Upper lobe of right lung (tissue), 1 donor: ENCODE measurements around the gene NOTUM. TPM values are rescaled to one million over a fixed set of nuclear protein-coding genes. Genes with fewer than 3 reads are reported as not detected.
A peak's percentile ranks its signal among the peaks of the same experiment; 100 is the strongest.

Experiments used
- ATAC-seq: fragments of 200-7000 bp; cut with Tn5 transposase; one replicate; pipeline ENCODE4 v1.9.1; 2020; ENCODE audit warnings: mild to moderate bottlenecking, moderate library complexity
- DNase-seq: peaks from one replicate; pipeline ENCODE4 v3.0.0-alpha.2; 2020
- H3K27ac ChIP-seq: fragments of 200-600 bp; one replicate; pipeline ENCODE4 v1.8.0; 2022
- H3K27me3 ChIP-seq: fragments of 200-600 bp; one replicate; pipeline ENCODE4 v1.8.0; 2022; ENCODE audit warnings: mild to moderate bottlenecking
- H3K36me3 ChIP-seq: fragments of 200-600 bp; one replicate; pipeline ENCODE4 v1.8.0; 2022
- H3K4me1 ChIP-seq: fragments of 200-600 bp; one replicate; pipeline ENCODE4 v1.8.0; 2022
- H3K4me3 ChIP-seq: fragments of 200-600 bp; one replicate; pipeline ENCODE4 v1.8.0; 2022; ENCODE audit warnings: mild to moderate bottlenecking
- H3K9me3 ChIP-seq: fragments of 200-600 bp; one replicate; pipeline ENCODE4 v1.8.0; 2022
- intact Hi-C: fragments of 100-400 bp; cut with DNase I; formaldehyde crosslinking; loops from one replicate; pipeline ENCODE4 v1.11.0; 2022
- total RNA-seq: library from RNA; stranded (reverse); fragmentation: NEBNext Ultra II Directional; extraction: Animal tissue kit (Norgen Biotek cat#: 25700); gene quantifications from one replicate; pipeline ENCODE4 v1.2.1, GENCODE V29; 2021
- TF ChIP-seq, protein P1 (sequence below): fragments of 200-600 bp; IDR thresholded peaks from one replicate; pipeline ENCODE4 v1.8.0; 2022; ENCODE audit warnings: antibody characterized with exemption
- donor health status: DM: no; HTN: yes; CAD: no; lungs with severe emphysema.

The NOTUM gene
- total RNA-seq, 1 donor from 2014 or later = 6.1 TPM

DNA sequence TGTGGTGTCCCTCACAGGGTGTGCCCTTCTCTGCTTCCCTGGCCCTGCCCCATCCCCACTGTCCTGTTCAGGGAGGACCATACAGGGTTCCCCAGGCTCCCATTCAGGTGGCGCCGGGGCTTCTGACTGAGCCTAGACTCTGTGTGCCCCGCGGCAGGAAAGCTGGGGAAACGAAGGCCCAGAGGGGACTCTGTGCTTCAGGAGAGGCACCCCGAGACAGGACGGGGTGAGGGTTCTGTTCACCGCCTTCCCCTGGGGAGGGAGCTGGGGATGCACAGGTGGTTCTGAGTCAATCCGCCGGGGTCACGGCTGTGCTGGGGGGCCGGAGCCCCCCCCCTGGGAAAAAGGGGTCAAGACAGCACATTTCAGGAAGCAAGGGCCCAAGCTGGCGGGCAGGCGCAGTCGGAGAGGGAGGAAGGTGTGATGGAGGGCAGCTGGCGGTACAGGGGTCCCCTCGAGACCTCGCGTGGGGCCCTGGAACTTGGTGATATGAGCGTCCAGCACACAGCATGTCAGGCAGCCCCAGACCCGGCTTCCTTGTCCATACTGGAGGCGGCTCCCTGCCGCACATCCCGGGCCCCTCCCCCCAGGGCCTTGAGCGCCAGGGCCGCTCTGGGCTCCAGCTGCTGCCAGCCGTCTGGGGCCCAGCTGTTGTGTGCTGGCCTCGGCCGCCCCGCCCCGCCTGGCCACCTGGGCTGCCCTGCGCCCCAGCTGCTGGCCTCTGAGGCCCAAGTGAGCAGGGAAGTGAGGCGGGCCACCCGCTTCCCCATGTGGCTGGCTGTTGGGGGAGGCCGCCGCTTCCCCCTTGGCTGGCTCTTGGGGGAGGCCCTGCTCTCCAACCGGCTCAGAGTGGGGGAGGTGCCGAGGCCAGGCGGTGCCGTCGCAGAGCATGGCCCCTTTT lies 5.6 kb upstream of the NOTUM start:
- Histone ChIP-seq H3K27me3 (peaks cover 12% of the 10 kb centered on the region), H3K27ac (peak overlapping the region; percentile 37), H3K4me3 (no peak overlapping the region), H3K36me3 (no peaks in the 10 kb centered on the region), H3K4me1 (peaks cover 23% of the 10 kb centered on the region), H3K9me3 (no peaks in the 10 kb centered on the region)
- ATAC-seq (peak; percentile 52), DNase-seq (no peak)
- intact Hi-C loops = loop anchor here (10.0 kb wide), 1 partner anchor 188 kb away; no protein-coding TSS in a partner anchor
- TF ChIP-seq, protein P1, sequence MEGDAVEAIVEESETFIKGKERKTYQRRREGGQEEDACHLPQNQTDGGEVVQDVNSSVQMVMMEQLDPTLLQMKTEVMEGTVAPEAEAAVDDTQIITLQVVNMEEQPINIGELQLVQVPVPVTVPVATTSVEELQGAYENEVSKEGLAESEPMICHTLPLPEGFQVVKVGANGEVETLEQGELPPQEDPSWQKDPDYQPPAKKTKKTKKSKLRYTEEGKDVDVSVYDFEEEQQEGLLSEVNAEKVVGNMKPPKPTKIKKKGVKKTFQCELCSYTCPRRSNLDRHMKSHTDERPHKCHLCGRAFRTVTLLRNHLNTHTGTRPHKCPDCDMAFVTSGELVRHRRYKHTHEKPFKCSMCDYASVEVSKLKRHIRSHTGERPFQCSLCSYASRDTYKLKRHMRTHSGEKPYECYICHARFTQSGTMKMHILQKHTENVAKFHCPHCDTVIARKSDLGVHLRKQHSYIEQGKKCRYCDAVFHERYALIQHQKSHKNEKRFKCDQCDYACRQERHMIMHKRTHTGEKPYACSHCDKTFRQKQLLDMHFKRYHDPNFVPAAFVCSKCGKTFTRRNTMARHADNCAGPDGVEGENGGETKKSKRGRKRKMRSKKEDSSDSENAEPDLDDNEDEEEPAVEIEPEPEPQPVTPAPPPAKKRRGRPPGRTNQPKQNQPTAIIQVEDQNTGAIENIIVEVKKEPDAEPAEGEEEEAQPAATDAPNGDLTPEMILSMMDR = no peak

DNA sequence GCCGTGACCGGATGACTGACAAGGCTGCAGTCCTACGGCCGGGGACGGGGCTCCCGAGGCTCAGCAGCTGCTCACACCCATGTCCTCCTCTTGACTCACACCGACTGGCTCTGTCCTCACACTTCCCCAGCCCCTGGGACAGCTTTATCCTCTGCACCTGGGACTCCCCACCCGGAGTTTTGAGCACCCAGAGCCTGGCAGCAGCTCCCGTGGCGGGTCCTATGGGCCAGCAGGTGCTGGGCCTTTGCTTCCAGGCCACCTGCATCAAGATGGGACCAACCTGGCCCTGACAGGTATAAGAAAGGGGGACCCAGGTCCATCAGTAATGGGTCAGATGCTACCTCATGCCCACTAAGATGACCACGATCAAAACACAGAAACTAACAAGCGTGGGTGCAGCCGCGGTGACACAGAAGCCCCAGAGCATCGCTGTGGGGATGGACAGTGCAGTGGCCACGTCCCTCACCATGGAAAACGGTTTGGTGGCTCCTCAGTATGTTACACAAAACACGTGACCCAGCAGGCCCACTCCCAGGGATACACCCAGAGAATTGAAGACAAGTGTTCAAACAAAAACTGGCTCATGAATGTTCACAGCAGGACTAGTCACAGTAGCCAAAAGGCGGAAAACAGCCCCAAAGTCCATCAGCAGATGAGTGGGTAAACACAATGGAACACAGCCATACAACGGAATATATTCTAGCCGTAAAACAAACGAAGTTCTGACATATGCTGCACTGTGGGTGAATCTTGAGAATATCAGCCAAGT lies 3.3 kb upstream of the NOTUM start:
- DNase-seq (no peak), ATAC-seq (no peak)
- Histone ChIP-seq H3K4me1 (peaks cover 30% of the 10 kb centered on the region), H3K27ac (no peak overlapping the region), H3K36me3 (no peaks in the 10 kb centered on the region), H3K4me3 (no peak overlapping the region), H3K9me3 (no peaks in the 10 kb centered on the region), H3K27me3 (peaks cover 25% of the 10 kb centered on the region)
- TF ChIP-seq, protein P1 = no peak
- intact Hi-C loops = loop anchor here (10.0 kb wide), 1 partner anchor 191 kb away; no protein-coding TSS in a partner anchor

DNA sequence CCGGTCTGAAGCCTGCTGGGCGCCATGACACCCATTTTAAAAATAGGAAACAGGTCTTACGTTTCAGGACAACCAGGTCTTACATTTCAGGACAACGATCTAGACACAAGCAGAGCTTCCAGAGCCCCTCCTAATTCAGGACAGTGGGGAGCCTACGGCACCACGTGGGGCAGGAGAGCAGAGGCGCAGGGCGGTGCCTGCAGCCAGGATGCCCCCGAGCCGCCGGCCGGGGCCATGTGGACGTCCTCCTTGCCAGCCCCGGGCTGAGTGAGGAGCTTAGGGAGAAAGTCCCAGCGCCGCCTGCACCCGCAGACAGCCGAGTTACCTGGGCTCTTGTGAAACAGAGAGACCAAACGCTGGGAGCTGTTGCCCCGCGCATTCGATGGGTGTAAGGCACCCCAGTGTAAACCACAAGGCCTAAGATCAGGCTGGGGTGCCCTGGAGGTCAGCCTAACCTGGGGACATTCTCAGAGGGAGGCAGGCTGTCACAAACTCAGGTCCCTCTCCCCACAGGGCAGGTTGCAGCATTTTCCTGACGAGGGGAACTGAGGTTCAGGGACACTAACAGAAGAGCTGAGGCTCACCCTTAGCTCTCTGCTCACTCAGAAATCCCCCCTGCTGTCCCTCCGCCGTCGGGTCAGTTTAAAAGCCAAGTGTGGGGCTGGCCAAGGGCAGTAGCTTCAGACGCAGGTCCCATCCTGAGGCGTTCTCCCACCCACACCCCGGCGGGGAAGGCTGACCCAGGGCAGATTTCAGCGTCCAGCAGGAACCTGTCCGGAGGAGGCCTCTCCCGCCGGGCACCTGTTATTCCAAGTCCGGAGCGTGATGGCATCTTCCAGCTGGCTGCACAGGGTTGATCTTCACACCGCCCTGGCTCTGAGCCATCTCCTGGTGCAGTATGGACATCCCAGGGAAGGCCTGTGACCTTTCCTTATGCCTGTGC lies 1.8 kb upstream of the NOTUM start:
- intact Hi-C loops = loop anchor here (10.0 kb wide), 1 partner anchor 192 kb away; no protein-coding TSS in a partner anchor
- ATAC-seq (no peak), DNase-seq (no peak)
- Histone ChIP-seq H3K36me3 (no peaks in the 10 kb centered on the region), H3K4me3 (no peak overlapping the region), H3K4me1 (peaks cover 22% of the 10 kb centered on the region), H3K27me3 (peaks cover 40% of the 10 kb centered on the region), H3K27ac (no peak overlapping the region), H3K9me3 (no peaks in the 10 kb centered on the region)
- TF ChIP-seq, protein P1 = no peak

- TF ChIP-seq, protein P1 = no peak
- Histone ChIP-seq H3K9me3 (no peaks in the 10 kb centered on the region), H3K36me3 (no peaks in the 10 kb centered on the region), H3K27me3 (peaks cover 41% of the 10 kb centered on the region), H3K4me3 (no peak overlapping the region), H3K27ac (no peak overlapping the region), H3K4me1 (peaks cover 14% of the 10 kb centered on the region)
- no peak for ATAC-seq
- intact Hi-C loops = loop anchor here (10.0 kb wide), 1 partner anchor 193 kb away; no protein-coding TSS in a partner anchor
- DNase-seq = no peak
Measured at GRCh38 chr17:81961521-81962498, 823 bp upstream of the NOTUM start.
